HG03095 (cell line): ENCODE data around the gene GSTT2B.
"Not testable (repeated sequence)": the region's sequence is repeated elsewhere in the genome, so short reads cannot be mapped to it uniquely, and the experiment has no call there.

ENCODE experiments used
- ATAC-seq: cut with Tn5 transposase; IDR thresholded peaks from one replicate; pipeline ENCODE4 v1.9.1; 2021; ENCODE audit warnings: moderate library complexity; ENCODE audit not compliant: unreplicated experiment

GSTT2B gene

DNA sequence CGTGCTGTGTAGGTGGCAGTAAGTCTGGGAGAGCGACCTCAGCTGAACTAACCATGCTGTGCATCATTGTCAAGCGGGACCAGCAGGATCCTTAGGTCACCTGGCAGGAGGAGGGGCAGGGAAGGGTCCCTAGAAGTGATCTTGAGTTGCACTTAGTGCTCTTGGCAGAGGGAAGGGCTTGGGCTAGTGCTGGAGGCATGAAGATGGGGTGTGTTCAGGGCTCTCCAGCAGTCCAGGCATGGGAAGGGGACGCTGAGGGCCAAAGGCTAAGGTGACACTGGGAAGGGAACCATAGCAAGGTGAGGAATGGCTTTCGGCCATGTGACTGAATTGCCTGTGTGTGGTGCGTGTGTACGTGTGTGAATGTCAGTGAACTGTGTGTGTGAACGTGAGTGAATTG is 25.1 kb upstream of the GSTT2B start:
- not testable (repeated sequence) for ATAC-seq

DNA sequence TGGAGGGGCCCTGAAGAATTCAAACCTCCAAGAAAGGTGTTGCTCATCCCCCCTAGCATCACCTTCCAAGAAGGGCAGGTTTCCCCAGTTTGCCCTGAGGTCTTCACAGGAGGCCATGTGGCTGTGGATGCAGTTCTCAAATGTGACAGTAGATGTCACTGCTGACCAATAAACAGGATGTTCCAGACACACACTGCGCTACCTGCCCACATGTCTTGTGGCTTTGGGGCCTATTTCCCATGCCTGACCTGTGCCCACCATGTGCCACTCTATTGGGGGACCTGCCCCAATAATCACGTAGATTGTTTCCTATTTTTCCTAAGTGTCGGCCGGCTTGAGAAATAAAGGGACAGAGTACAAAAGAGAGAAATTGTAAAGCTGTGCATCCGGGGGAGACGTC is 23.4 kb upstream of the GSTT2B start:
- no peak for ATAC-seq

DNA sequence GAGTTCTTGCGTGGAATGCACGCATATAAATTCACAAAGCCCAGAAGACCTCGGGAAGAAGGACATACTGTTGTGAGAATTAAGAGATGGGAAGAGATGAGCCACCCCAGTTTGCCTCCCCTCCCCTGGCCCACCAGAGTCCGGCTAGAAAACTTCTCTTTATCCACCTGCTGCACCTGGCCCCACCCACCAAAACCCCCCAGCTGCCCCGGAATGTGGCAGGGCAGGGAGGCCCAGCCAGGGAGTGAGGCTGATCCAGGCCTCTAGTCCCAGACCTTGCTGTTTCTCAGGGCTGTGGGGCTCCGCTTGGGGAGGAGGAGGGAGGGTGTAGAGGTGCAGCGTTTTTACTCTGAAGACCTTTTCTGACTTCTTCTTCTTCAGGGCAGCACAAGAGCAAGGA is 19.6 kb upstream of the GSTT2B start:
- ATAC-seq: not testable (repeated sequence)

DNA sequence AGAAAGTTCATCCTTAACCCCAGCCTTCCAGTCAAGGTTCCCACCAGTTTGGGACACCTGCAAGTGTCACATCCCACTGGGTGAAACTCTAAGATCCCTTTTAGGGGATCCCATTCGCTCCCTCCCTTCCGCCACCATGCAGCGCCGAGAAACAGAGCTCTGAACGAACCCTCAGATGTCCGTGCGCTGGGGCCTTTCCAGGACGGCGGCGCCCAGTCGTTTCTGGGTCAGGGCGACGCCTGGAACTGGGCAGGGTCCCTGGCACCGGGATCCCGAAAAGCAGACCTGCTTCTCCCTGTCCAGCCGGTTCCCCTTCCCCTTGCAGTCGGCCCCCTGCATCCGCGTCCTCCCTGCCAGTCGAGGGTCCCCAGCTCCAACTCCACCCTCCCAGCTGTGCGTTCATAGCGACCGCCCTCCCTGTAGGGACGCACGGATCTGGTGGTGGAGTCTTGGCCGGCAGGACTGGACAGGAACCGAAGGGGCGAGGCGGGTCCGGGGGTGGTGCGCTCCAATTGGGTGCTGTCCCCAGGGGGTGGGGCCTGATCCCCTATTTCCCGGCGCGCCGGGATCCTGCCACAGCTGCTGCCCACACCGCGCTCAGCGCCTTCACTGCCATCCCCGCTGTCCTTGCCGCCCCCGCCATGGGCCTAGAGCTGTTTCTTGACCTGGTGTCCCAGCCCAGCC is 18.7 kb upstream of the GSTT2B start, which contains the start of gene GSTT2:
GSTT2 (plus strand) TSS at position 578 of the 684 bp plus-strand sequence.
- not testable (repeated sequence) for ATAC-seq

DNA sequence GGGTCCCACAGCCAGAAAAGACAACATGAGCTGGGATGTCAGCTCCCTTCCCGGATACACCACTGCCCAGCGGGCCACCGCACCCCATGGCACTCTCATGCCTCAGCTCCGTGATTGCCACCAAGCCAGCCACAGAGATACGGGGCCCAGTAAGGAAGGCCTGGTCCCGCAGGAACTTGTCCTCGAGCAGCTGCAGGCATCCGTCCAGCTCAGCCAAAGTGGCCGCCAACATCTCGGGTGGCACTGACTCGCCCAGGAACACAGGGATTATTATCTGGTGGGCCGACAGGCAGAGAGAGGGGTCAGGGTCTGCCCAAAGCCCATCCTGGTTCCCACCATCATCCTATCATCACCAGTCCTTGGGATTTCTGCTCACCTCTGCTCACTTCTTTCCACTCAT is 16.3 kb upstream of the GSTT2B start:
- not testable (repeated sequence) for ATAC-seq

DNA sequence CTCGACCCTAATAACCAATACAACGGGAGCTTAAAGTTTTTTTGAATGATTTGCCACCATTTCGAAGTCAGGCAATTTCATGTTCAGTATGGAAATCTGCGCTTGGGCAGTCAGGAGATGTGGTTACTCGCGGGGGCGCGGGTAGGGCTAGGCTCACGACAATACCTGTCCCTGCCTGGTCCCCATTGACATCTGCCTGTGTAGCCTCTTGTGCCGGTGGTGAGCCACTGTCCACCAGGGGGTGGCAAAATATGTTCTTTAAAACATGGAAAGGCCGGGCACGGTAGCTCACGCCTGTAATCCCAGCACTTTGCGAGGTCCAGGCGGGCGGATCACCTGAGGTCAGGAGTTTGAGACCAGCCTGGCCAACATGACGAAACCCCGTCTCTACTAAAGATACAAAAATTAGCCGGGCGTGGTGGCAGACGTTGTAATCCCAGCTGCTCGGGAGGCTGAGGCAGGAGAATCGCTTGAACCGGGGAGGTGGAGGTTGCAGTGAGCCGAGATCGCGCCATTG is 13.9 kb upstream of the GSTT2B start:
- ATAC-seq: peak; percentile 25

DNA sequence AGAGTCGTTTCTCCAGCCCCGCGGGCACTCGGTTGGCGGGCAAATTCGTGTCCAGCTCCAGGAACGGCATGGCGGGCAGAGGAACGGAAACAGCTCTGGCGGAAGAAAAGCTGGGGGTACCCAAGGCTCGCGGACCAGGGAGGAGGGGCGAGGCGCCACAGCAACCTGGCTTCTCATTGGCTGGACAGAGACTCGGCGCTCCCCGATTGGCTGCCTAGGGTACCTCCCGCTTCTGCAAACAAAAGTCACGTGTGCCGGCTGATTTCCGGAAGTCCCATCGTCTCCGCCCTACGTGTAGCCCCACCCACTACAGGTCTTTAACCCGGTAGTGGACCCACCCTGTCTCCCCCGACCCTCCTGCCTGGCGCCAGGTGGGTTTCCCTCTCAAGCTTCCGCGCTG is 13.3 kb upstream of the GSTT2B start, which contains the start of gene DDT:
DDT (minus strand) TSS at position 97 of the 400 bp plus-strand sequence; CDS start at position 70, 27 bp downstream.
- ATAC-seq: peak; percentile 73

DNA sequence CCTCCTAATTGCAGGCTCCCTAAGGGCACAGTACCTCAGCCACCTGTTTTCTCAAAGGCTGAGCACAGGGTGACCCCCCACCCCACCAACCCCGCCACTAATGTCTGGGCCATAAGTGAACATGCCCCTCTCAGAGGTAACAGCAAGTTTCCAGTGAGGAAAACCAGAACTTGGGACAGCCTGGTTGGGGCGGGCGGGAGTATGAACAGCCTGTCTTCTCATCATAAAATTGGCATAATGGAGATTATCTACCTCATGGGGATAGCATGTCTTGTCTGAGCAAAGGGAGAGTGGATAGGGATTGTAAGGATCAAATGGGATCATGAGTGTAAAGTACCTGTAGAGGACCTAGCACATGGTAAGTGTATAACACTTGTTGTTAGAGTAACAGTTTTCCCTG is 10.9 kb upstream of the GSTT2B start:
- not testable (repeated sequence) for ATAC-seq

DNA sequence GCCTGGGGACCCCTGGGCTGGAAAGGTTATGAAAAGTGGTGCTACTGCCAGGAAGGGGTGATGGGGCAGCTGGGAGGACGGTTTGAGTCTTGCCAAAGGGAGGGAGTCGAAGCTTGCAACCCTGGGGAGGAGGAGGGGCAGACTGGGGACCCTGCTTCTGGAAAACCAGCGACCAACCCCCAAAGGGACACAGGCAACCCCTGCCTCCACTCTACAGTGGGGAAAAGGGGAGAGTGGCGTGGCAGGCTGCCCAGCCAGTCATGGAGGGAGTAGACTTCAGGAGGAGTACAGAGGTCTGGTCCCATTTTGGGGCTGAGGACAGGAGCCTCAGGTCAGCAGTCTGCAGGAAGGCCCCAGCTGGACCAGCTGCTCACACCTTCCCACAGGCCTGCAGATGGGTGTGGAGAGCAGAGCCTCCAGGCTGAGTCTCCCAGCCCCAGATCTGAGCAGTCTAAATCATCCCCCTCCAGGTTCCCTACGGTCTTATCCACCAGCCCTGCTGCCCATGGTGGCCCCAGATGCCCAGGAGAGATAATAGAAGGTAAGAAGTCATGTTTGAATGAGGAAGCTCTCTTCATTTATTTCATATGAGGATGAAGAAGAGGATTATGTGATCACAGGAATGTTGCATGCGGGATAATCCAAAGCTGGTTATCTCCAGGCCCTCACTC is 10.0 kb upstream of the GSTT2B start:
- no peak for ATAC-seq

DNA sequence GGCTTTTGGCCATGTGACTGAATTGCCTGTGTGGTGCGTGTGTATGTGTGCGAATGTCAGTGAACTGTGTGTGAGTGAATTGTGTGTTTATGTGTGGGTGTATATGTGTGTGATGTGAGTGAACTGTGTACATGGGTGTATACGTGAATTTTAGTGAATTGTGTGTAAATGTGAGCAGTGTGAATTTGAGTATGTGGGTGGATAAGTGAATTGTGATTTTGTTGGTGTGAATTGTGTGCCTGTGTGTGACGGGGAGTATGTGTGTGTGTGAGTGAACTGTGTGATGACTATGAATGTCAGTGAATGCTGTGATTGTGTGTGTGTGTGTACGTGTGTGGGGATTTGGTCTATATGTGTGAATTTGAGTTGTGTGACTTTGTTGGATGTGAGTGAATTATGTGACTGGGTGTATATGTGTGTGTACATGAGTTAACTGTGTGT is 9.2 kb upstream of the GSTT2B start:
- no peak for ATAC-seq

DNA sequence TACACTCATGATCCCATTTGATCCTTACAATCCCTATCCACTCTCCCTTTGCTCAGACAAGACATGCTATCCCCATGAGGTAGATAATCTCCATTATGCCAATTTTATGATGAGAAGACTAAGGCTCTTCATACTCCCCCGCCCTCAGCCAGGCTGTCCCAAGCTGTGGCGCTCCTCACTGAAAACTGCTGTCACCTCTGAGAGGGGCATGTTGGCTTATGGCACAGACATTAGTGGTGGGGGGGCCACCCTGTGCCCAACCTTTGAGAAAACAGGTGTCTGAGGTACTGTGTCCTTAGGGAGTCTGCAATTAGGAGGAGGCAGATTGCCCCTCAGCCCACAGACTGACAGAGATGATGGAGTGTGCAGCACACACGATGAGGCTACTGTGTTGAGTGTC is 8.1 kb upstream of the GSTT2B start:
- ATAC-seq: no peak

DNA sequence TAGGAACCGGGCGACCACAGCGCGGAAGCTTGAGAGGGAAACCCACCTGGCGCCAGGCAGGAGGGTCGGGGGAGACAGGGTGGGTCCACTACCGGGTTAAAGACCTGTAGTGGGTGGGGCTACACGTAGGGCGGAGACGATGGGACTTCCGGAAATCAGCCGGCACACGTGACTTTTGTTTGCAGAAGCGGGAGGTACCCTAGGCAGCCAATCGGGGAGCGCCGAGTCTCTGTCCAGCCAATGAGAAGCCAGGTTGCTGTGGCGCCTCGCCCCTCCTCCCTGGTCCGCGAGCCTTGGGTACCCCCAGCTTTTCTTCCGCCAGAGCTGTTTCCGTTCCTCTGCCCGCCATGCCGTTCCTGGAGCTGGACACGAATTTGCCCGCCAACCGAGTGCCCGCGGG is 5.6 kb upstream of the GSTT2B start, which contains the start of gene DDTL:
DDTL (plus strand) TSS at position 321 of the 400 bp plus-strand sequence; CDS start at position 348, 27 bp downstream.
- ATAC-seq: peak; percentile 82

DNA sequence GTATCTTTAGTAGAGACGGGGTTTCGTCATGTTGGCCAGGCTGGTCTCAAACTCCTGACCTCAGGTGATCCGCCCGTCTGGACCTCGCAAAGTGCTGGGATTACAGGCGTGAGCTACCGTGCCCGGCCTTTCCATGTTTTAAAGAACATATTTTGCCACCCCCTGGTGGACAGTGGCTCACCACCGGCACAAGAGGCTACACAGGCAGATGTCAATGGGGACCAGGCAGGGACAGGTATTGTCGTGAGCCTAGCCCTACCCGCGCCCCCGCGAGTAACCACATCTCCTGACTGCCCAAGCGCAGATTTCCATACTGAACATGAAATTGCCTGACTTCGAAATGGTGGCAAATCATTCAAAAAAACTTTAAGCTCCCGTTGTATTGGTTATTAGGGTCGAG is 5.1 kb upstream of the GSTT2B start:
- peak; percentile 35 for ATAC-seq

DNA sequence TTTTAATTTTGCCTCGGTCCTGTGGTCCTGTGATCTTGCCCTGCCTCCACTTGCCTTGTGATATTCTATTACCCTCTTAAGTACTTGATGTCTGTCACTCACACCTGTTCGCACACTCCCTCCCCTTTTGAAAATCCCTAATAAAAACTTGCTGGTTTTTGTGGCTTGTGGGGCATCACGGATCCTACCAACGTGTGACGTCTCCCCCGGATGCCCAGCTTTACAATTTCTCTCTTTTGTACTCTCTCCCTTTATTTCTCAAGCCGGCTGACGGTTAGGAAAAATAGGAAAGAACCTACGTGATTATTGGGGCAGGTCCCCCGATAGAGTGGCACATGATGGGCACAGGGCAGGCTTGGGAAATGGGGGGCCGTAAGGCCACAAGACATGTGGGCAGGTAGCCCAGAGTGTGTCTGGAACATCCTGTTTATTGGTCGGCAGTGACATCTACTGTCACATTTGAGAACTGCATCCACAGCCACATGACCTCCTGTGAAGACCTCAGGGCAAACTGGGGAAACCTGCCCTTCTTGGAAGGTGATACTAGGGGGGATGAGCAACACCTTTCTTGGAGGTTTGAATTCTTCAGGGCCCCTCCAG is 4.6 kb downstream of the GSTT2B start:
- not testable (repeated sequence) for ATAC-seq

DNA sequence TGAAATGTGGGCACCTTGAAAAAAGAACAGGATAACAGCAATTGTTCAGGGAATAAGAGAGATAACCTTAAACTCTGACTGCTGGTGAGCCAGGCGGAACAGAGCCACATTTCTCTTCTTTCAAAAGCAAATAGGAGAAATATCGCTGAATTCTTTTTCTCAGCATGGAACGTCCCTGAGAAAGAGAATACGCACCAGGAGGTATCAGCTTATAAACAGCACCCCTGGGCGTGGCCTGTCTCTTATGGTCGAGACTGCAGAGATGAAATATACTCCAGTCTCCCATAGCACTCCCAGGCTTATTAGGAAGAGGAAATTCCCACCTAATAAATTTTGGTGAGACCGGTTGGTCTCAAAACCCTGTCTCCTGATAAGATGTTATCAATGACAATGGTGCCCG is 5.1 kb downstream of the GSTT2B start:
- not testable (repeated sequence) for ATAC-seq

DNA sequence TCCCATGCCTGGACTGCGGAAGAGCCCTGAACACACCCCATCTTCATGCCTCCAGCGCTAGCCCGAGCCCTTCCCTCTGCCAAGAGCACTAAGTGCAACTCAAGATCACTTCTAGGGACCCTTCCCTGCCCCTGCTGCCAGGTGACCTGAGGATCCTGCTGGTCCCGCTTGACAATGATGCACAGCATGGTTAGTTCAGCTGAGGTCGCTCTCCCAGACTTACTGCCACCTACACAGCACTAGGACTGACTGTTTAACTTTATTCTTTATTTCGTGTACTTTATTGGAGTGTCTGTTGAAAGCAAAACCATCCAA is 6.0 kb downstream of the GSTT2B start:
- ATAC-seq: not testable (repeated sequence)

DNA sequence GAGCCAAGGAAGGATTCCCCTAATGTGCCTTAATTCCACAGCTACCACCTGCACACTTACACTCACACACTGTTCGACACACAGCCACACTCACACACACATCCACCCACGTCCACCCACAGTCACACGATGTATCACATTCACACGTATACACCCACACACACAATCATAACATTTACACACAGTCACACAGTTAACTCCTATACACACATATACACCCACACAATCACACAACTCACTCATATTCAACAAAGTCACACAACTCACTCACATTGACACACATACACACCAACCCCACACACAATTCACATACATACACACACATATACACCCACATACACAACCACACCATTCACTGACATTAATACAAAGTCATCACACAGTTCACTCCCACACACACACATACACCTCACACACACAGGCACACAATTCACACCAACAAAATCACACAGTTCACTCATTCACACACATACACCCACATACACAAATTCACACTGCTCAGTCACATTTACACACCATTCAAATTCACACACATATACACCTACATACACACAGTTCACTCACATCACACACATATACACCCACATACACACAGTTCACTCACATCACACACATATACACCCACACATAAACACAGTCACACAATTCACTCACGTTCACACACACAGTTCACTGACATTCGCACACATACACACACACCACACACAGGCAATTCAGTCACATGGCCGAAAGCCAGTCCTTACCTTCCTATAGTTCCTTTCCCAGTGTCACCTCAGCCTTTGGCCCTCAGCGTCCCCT is 6.6 kb downstream of the GSTT2B start:
- ATAC-seq: not testable (repeated sequence)

DNA sequence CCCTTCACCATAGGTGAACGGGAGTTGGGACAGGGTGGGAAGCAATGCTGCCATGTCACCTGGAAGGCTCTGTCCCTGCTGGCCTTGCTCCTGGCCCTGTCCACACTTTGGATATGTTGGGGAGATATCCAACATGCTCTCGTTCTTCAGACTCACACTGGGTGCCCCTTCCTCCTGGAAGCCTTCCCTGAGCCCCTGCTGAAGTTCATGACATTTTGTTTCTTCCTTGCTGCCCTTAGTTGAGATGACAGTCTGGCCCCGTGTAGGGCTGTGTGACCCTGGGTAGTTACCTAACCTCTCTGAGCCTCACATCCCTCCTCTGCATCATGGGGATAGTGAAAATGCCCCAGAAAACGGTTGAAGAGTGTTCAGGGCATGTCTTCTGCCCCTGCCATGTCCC is 7.5 kb downstream of the GSTT2B start:
- not testable (repeated sequence) for ATAC-seq

DNA sequence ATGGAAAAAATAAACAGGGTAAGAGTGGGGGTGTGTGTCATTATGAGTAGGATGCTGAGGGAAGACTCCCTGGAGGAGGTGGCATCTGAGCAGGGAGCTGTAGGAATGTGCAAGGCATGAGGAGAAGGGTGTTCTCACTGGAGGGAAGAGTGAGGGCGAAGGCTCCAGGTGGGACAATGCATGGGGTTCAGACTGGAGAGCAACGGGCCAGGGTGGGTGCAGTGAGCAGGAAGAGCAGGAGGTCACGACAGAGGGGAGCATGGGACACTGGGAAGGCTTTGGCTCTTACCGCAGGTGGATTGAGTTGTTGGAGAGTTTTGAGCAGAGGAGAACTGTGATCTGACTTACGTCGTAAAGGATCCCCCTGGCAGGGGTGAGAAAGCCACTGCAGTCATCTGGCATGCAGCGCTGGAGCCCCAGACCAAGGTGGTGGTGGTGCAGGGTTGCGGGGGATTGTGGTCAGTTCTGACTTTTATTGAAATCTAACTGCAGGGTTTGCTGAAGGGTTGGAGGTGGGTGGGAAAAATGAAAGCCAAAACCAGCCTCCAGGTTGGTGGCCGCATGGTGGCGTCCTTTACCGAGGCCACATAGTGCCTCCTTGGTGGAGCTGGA is 8.1 kb downstream of the GSTT2B start:
- not testable (repeated sequence) for ATAC-seq

DNA sequence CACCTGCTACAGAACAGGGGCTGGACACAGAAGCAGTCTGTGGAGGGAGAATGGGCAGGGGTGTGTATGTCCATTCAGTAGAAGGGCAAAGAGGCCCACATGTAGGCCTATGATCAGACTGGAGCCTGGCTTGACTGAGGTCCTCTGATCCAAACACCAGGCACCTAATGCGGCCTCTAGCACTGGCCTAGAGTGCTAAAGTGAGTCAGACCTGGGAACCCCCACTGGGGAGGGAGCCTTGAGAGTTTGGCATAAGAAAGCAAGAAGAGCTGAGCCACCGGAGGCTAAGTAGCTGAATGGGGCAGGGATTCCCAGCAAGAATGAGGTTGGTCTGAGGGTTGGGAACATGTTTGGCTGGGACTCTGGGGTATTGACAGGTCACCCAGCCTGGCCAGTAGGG is 9.6 kb downstream of the GSTT2B start:
- not testable (repeated sequence) for ATAC-seq
